CD4-positive, alpha-beta T cell treated with Interleukin-15 for 1 hour (primary cell): Measurements from ENCODE around the gene PKDCC.

Experiments
- DNase-seq: peaks from one replicate; pipeline ENCODE4 v3.0.0-alpha.2; 2020

Gene PKDCC

GRCh38 chr2:42089340-42089925 lies 41.6 kb downstream of the PKDCC start:
- peak; percentile 68 for DNase-seq

DNA sequence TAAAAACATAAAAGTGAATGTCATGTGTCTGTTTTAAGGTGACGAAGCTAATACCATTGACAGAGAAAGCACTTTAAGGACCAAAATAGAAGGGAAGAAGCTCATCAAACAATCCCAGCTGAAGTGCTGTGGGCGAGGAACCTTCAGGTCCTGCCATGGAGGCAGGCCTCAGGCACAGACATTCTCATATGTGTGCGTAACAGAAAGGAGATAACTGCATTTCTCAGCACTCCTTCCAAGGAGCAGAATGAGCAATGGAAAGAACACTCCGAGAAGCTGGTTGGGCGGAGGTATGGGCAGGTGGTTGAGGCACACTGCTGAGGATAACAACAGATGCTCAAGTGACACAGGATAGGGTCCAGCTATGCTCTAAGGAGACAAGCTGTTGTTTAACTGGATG lies 42.4 kb downstream of the PKDCC start:
- no peak for DNase-seq

- no peak for DNase-seq
These were observed 43.9 kb downstream of the PKDCC start for GRCh38 chr2:42091671-42092070.

DNA sequence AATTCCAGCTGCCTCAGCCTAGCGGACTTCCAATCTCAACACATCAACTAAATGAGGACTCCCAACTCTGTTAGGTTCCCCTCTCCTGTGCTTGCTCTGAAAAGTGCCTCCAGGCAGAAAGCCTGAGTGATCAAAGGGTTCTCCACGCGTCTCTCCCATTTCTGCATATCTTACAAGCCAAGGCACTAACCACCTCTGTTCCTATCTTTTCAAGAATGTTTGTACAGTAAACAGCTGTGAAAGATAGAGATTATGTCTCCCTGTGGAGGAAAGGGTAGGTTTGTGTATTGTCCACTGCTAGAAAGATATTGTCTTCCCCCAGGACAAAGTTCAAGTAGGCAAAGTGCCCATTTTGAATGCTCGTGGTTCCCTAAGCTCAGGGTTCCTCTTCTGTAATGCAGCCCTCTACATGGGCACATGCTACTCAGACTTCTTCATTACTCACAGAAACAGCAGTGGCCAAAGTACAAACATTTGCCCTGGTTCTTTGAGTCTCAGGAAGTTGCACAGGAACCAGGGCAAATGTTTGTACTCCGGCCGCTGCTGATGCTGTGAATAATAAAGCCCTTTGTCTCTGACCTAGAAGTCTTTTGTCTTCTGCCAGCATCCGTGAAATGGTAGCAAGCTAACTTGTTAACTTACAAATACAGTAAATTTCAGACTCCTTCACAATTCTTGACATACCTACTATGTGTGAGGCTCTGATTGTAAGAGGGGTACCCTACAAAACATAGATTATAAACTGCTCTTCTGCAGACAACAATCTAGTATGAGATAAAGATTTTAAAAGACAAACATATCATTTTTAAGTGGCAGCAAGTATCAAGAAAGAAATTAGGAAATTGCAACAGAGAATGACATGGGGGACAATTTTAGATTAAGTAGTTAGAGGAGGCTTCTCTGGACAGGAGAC lies 44.5 kb downstream of the PKDCC start:
- no peak for DNase-seq

- no peak for DNase-seq
These were observed 46.3 kb downstream of the PKDCC start for GRCh38 chr2:42094114-42094513.

DNA sequence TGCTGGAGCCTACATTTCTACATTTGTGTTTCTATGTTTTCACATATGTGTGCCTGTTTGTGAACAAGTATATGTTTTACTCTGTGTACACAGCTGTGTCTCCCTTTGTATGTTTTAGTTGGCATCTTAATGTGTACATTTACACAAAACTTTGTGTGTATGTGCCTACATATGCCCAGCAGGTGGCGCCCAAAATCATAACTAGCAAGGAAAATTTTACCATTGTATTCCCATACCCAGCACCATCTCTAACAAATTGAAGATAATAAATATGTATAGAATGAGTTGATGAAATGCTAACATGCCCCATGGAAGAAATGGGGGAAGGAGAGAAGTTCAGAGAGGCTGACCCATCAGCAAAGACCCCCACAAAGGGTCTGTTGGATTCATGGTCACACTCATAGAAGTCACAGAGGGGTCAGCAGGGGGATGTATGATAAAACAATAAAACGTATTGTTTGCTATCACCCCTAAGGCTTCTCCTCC lies 48.1 kb downstream of the PKDCC start:
- DNase-seq: peak; percentile 73

DNA sequence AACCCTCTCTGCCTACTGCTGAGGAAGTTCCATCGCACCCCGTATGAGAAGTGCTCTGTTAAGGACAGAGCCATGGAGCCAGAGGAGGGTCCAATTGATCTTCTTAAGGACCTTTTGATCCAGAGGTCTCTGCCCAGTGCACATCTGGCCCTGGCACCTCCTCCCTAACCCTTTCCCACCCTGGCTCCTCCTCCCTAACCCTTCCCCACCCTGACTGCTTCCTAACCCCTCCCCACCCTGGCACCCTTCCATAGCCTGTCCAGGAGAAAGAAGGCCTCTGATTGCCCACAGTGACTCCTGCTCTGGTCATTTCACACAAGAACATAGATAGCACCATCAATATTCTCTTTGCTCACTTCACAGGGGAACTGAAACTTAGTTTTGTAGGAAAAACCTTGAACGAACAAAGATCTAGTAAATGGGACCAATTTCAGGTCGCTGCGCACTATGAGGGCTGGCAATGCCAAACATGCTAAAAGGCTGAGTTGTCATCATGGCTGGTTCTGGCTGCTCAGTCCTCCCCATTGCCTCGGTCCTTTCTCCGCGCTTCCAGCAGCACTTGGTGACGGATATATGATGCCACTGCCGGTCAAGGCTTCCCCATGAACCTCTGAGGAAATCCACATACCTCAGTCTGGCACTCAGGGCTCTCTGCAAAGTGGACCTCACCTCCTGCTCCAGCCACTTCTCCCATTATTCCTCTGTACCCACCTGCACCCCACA lies 49.2 kb downstream of the PKDCC start:
- no peak for DNase-seq

DNA sequence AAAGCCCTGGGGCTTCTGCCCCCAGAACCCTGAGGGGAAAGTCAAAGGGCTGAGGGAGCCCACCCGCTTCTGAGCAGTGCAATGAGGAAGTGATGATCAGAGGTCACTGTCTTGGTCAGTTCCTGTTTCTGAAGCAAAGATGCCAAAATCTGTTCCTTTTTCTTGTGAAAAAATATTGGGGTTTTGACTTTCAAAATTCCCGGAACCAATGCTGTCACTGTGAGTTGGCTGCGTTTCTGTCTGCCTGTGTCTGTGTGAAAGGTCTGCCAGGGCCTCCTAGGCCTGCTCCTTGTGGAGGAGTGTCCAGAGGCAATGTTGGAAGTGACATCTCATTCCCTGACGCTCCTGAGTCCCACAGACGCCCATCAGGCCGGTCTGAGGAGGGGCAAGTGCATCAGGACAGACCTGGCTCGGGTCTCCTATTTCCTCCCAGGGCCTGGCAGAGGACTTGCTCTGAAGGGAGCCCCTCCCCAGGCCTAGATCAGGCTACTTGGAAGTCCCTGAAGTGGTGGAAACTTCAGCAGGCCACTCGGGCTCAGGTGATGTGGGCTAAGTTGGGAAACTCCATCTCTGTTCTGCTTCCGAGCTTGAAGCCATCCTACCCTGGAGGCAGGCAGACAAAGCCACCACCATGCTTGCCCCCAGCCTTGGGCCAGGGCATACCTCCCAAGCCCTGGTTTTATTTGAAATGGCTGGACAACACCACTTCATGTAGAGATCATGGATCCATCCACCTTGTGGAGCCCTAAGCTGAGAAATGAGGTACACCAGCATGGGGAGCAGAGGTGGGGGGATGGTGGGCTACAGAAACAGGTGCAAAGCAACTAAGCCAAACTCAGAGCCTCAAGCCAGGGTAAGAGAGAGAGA lies 51.0 kb downstream of the PKDCC start:
- DNase-seq: peak; percentile 51

DNA sequence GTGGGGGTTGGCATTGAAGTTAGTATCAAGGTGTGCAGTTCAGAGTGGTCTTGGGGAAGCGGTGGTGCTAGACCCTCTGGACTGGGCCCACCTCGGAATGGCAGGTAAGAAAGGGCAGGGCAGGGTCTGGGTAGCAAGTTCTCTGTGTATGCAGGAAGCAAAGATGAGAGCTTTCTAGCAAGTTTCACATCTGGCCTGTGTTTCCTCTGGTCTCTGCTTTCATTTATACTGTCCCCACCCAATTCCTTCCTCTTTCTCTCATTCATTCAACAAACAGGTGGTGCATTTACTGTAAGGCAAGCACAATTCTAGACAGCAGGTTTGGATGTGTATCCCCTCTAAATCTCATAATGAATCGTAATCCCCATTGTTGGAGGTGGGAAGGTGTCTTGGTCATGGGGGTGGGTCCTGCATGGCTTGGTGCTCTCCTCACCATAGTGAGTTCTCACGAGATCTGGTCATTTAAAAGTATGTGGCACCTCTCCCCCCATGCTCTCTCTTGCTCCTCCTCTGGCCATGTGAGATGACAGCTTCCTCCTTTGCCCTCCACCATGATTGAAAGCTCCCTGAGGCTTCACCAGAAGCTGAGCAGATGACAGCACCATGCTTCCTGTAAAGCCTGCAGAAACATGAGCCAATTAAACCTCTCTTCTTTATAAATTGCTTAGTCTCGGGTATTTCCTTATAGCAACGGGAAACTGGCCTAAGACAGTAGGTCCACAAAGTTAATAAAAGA lies 51.8 kb downstream of the PKDCC start:
- no peak for DNase-seq

- DNase-seq: no peak
These were observed 52.9 kb downstream of the PKDCC start for GRCh38 chr2:42100683-42101205.

DNA sequence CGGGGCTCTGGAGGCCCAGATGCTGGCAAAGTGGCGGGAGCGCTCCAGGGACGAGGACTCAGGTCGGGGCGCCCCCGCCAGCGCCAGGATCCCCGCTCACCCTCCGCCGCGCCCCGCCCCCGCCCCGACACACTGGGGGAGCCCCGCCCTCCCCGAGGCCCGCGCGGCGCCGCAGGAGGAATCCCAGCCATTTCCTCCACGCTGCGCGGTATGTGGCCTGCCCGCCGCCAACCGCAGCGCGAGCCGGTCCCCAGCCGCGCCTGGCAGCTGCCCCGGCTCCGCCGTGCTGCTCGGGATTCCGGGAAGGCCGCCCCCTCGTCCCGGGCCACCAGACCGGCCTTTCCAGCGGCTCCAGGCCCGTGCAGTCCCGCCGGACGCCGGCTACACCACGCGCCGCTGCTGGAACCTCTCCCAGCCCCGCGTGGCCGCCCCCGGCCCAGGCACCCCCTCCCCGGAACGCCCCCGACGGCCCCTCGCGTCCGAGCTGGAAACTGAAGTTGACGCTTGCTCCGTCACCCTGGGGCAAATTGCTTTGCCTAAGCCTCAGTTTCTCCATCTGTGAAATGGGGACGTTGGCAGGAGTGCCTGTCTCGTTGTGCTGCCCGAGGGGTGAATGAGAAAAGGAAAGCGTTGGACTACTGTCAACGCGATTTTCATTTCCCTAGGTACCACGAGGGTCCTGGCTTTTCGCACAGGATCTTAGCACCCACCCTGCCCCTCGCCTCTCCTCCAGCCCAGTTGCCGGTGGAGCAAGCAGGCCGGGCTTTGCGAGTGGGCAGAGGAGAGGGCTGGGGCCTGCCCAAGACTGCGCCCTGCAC lies 53.6 kb downstream of the PKDCC start:
- DNase-seq: peak; percentile 78

- peak; percentile 97 for DNase-seq
These were observed 54.3 kb downstream of the PKDCC start for GRCh38 chr2:42102024-42102590.

DNA sequence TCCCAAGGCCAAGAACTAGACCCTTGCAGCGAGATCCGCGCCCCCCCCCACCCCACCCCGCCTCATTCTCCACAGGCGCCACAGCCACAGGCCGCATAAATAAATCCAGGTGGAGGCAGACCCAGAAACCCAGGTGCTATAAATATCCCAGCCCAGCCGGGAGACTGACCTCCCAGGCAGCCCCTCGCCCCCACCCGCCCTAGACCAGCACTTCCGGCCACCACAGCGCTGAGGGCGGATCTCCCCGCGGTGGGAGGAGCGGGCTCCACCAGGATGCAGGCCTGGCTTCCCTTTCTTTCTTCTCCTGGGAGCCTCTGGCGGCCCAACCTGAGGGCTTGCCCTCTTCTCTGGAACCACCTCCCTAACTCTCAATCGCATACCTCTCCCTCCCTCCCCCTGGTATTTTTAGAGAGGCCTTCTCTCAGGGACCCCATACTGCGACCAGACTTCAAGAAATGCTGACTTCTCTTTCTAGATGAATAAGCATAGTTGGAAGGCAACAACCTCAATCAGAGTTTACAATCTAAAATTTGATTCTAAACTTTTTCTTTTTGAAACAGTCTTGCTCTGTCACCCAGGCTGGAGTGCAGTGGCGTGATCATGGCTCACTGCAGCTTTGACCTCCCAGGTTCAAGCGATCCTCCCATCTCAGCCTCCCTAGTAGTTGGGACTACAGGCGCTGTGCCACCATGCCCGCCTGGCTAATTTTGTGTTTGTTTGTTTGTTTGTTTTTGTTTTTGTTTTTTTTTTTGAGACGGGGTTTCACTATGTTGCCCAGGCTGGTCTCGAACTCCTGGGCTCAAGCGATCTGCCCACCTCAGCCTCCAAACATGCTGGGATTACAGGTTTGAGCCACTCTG lies 55.0 kb downstream of the PKDCC start:
- no peak for DNase-seq

GRCh38 chr2:42103829-42104228 lies 56.0 kb downstream of the PKDCC start:
- no peak for DNase-seq

DNA sequence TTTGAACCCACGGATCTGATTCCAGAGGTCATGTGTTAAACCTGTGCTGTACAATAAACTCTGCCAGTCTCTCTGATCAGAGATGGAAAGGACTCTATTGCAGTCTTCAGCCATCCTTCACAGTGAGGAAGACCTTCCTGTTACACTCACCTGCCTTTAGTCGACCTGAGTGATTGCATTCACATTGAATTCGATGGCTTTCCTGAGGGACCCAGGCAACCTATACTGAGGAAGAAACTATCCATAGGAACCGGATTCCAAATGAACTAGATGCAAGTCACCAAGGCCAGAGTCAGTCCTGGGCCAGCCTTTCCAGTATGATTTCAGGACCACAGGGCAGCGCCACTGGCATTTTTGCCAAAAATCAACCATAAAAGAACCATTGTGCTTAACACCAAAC lies 56.8 kb downstream of the PKDCC start:
- no peak for DNase-seq

DNA sequence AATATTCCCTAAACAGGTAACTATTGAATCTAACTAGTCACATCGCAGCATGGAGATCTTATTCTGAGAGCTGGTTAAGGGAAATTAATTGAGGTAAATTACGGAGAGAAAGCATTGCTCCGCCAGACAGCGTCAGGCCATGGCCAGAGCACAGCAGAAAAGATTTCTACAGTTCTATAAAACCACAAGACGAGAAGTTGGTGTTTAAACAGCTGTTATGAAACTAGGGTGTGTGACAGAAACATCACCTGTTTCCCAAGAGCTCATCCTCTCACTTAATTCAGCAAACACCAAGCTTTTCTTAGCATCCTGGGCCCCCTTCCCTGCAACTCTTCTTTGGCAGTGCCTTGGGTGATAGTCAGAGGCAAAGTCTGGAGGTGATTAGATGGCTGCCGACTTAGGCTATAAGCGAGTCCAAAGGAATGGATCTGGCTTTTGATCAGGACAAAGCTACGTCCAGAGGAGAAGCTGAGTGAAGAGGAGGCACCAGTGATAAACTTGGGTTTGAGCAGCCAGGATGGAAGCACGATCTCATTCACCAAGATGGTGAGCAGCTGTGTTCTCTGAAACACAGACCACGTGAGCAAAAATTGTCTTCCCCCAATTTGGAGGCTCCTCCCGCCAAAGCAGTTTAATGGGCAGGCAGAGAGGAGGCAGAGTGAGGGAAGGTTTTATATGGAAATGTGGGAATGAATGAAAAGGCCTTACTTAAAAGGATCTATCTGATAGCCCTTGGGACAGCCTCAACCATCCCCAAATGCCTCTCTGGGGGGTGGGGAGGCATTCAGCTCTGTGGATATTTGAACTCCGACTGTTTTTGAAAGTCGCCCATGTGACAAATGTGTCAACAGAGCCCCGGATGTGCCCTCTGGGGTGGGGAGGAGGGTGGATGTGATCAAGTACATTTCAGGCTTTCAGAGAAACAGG lies 57.8 kb downstream of the PKDCC start:
- peak; percentile 87 for DNase-seq

DNA sequence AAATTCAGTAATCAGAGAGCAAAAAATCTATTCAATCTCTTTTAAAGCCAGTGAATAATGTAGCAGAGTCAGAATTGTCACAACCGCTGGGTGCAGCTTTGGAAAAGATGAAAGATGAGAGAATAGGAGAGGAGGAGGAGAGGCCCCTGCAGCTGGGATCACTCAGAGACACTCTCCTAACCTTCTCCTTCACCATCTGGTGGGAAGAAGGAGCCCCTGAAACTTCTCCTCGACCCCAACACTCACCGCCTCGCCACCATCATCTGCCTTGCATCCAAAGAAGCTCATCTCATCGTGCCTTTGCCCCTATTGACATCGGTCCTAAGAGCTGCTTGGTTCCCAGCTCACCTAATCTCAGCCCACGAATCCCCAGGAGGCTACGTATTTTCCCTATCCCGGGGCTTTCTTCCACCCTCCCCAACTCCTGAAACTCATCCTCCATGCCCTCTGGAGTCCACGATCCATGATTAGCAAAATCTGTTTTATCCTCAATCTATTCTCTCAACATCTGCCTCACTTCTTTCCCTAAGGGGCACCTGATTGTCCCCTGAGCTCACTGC lies 58.5 kb downstream of the PKDCC start:
- DNase-seq: no peak
